Chondrocyte (in vitro differentiated cells): Measurements from ENCODE around the gene SPATS2. TPM values are rescaled to one million over a fixed set of nuclear protein-coding genes. Genes with fewer than 3 reads are reported as not detected.
A peak's percentile ranks its signal among the peaks of the same experiment; 100 is the strongest.

Experiments
- DNase-seq: peaks from one replicate; pipeline ENCODE4 v3.0.0; 2021; ENCODE audit warnings: mixed read lengths, low spot score
- H3K27ac Mint-ChIP-seq: one replicate; pipeline ENCODE4 v1.8.0; 2021; ENCODE audit warnings: mild to moderate bottlenecking, moderate library complexity, mixed read lengths; ENCODE audit not compliant: unreplicated experiment
- H3K27me3 Mint-ChIP-seq: 2 replicates; pipeline ENCODE4 v1.8.0; 2021; ENCODE audit warnings: low read depth, mixed read lengths
- H3K36me3 Mint-ChIP-seq: 2 replicates; pipeline ENCODE4 v1.8.0; 2021; ENCODE audit warnings: low read depth, mixed read lengths
- H3K4me1 Mint-ChIP-seq: 2 replicates; pipeline ENCODE4 v1.8.0; 2021; ENCODE audit warnings: low read depth, mild to moderate bottlenecking, mixed read lengths
- H3K4me3 Mint-ChIP-seq: one replicate; pipeline ENCODE4 v1.8.0; 2021; ENCODE audit warnings: mild to moderate bottlenecking, moderate library complexity, mixed read lengths; ENCODE audit not compliant: unreplicated experiment
- H3K9me3 Mint-ChIP-seq: 2 replicates; pipeline ENCODE4 v1.8.0; 2021; ENCODE audit warnings: low read depth, mixed read lengths
- total RNA-seq: library from RNA; stranded (reverse); gene quantifications from 3 replicates; pipeline ENCODE4 v1.2.1, GENCODE V29; 2021
- TF ChIP-seq, protein P1 (sequence below): fragments of 200-600 bp; sonication (generic); IDR thresholded peaks from 2 replicates; pipeline ENCODE4 v1.5.0; 2021; ENCODE audit warnings: antibody characterized with exemption, mild to moderate bottlenecking, moderate library complexity

The SPATS2 gene
- total RNA-seq, 1 donor from 2014 or later = 24.2 TPM

- Mint-ChIP-seq H3K9me3 (no peaks in the 10 kb centered on the region), H3K4me3 (no peak overlapping the region), H3K4me1 (peaks cover 11% of the 10 kb centered on the region), H3K27ac (no peak overlapping the region), H3K27me3 (peaks cover 3% of the 10 kb centered on the region), H3K36me3 (no peaks in the 10 kb centered on the region)
- no peak for DNase-seq
- TF ChIP-seq, protein P1, sequence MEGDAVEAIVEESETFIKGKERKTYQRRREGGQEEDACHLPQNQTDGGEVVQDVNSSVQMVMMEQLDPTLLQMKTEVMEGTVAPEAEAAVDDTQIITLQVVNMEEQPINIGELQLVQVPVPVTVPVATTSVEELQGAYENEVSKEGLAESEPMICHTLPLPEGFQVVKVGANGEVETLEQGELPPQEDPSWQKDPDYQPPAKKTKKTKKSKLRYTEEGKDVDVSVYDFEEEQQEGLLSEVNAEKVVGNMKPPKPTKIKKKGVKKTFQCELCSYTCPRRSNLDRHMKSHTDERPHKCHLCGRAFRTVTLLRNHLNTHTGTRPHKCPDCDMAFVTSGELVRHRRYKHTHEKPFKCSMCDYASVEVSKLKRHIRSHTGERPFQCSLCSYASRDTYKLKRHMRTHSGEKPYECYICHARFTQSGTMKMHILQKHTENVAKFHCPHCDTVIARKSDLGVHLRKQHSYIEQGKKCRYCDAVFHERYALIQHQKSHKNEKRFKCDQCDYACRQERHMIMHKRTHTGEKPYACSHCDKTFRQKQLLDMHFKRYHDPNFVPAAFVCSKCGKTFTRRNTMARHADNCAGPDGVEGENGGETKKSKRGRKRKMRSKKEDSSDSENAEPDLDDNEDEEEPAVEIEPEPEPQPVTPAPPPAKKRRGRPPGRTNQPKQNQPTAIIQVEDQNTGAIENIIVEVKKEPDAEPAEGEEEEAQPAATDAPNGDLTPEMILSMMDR = no peak
Observed at GRCh38 chr12:49534731-49535278, 167.5 kb downstream of the SPATS2 start.

GRCh38 chr12:49535921-49536525, 168.8 kb downstream of the SPATS2 start:
- no peak overlapping the region for H3K4me3 Mint-ChIP-seq
- no peak for DNase-seq
- H3K27me3 Mint-ChIP-seq = peaks cover 6% of the 10 kb centered on the region
- no peak overlapping the region for H3K27ac Mint-ChIP-seq
- TF ChIP-seq, protein P1 = no peak
- H3K4me1 Mint-ChIP-seq = peaks cover 11% of the 10 kb centered on the region
- no peaks in the 10 kb centered on the region for H3K9me3 Mint-ChIP-seq
- no peaks in the 10 kb centered on the region for H3K36me3 Mint-ChIP-seq

DNA sequence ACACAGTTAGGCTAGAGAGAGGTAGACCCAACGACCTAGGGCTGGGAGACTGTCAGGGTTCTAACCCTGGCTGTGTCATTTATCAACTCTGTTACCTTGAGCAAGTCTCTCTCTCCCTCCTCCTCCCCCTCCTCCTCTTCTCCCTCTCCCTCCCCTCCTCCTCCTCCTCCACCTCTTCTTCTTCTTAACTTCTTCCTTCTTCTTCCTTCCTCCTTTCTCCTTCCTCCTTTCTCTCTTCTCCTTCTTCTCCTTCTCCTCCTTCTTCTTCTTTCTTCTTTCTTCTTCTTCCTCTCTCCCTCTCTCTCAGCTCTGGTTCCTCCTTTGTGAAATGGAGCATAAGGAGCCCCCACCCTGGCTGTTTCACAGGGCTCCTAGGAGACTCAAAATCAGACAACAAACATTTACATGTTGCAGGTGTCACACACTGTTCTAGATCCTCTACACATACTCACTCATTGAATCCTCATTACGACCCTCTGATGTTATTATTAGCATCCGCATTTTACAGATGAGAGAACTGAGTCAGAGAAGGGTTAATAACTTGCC, 169.3 kb downstream of the SPATS2 start:
- Mint-ChIP-seq H3K9me3 (no peaks in the 10 kb centered on the region), H3K27ac (no peak overlapping the region), H3K36me3 (no peaks in the 10 kb centered on the region), H3K4me3 (no peak overlapping the region), H3K27me3 (peaks cover 6% of the 10 kb centered on the region), H3K4me1 (peaks cover 11% of the 10 kb centered on the region)
- TF ChIP-seq, protein P1 = no peak
- DNase-seq = no peak

DNA sequence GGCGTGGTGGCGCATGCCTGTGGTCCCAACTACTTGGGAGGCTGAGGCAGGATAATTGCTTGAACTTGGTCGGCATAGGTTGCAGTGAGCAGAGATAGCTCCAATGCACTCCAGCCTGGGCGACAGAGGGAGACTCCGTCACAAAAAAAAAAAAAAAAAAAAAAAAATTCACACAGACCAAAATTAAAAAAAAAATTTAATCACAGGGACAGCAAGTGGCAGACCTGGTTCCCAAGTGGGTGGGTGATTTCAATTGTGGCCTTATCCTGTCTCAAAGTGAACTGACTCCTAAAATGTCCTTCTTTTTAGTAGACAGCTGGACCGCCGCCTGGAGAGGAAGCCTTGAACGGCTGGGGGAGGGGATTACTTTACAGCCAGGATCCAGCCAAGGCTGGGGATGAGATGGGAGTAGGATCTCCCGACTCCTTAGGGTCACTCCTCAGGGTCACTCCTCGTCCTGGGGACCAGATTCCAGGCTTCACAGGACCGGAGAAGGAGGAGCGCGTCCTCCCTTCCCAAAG, 170.0 kb downstream of the SPATS2 start:
- peaks cover 11% of the 10 kb centered on the region for H3K4me1 Mint-ChIP-seq
- H3K4me3 Mint-ChIP-seq = peak overlapping the region; percentile 68
- no peaks in the 10 kb centered on the region for H3K36me3 Mint-ChIP-seq
- H3K27ac Mint-ChIP-seq = no peak overlapping the region
- TF ChIP-seq, protein P1 = no peak
- no peak for DNase-seq
- H3K27me3 Mint-ChIP-seq = peaks cover 8% of the 10 kb centered on the region
- H3K9me3 Mint-ChIP-seq = no peaks in the 10 kb centered on the region

DNA sequence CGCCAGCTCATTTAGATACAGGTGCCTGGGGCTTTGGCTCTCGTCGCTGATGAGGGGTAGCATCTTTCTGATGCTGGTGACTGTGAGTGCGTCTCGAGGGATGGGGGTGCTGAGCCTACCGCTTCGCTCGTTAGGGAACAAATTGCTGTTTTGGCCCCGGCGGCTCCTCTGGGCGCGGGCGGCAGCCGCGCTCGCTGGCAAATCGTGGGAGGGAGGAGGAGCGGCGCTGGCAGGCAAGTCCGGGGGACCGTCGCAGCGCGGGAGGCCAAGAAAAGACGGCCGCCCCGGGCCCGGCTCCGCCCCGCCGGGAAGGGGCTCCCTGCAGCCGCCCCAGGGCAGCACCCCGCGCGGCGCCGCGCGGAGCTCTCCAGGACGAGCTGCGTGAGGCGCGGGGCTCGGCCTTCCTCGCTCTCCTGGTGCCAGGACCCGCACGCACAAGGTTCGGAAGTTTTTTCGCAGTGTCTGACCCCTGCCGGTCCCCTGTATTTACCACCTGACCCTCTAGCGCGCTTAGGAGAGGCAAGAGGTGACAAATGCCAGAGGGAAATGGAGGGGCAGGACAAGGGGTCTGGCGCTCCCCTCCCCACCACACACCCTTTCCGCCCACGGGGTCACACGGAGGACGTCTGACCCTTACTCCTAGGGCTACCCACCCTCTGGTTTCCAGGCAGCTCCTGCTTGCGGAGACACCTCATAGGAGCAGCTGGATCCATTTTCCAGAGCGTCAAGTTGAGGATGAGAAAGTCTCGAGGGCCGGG, 170.7 kb downstream of the SPATS2 start:
- no peak for DNase-seq

More for the DNA sequence above, 170.7 kb downstream of the SPATS2 start:
- peak overlapping the region; percentile 68 for H3K4me3 Mint-ChIP-seq
- peaks cover 11% of the 10 kb centered on the region for H3K4me1 Mint-ChIP-seq
- H3K27ac Mint-ChIP-seq = no peak overlapping the region
- peaks cover 9% of the 10 kb centered on the region for H3K27me3 Mint-ChIP-seq
- TF ChIP-seq, protein P1 = no peak
- no peaks in the 10 kb centered on the region for H3K9me3 Mint-ChIP-seq
- H3K36me3 Mint-ChIP-seq = no peaks in the 10 kb centered on the region
